T-cell (primary cell): ENCODE measurements around the gene WIPI1. TPM values are rescaled to one million over a fixed set of nuclear protein-coding genes. Genes with fewer than 3 reads are reported as not detected.

Source experiments
- ATAC-seq, 4 experiments: fragments of 200-7000 bp in 3 of 4; fragments of 150-1000 bp in 1 of 4; cut with Tn5 transposase; replicated peaks in 1 of 4; 1 replicate in 3 of 4; 2 replicates in 1 of 4; pipeline ENCODE4 v1.10.0; 2021; ENCODE audit warnings: moderate library complexity in 3 of 4, mild to moderate bottlenecking in 2 of 4, moderate number of reproducible peaks in 1 of 4
- CTCF ChIA-PET, 2 donors: fragments of 300-600 bp; sonication (Branson Sonifier 250); formaldehyde crosslinking; loops; one replicate each; lab custom pipeline; 2022; ENCODE audit warnings: antibody characterized with exemption in 2 of 2; lab: Charles Lee
- POLR2A ChIA-PET, 2 donors: fragments of 300-600 bp; sonication (Branson Sonifier 250); formaldehyde crosslinking; loops; one replicate each; lab custom pipeline; 2022; ENCODE audit warnings: antibody characterized with exemption in 2 of 2; lab: Charles Lee
- DNase-seq, 35 experiments: peaks; one replicate each; pipeline versions ENCODE4 v3.0.0 to v3.0.0-alpha.2; 2013 to 2023
- H3K27ac ChIP-seq: one replicate; pipeline ENCODE4 v1.5.1; 2013; ENCODE audit warnings: low read length
- H3K27me3 ChIP-seq, 2 experiments: replicated peaks in 1 of 2; 1 replicate in 1 of 2; 2 replicates in 1 of 2; pipeline versions ENCODE4 v1.6.1 to v1.7.0; 2013; ENCODE audit warnings: low read length in 1 of 2, mixed read lengths in 1 of 2; ENCODE audit not compliant: control insufficient read depth in 2 of 2, insufficient read depth in 2 of 2; ENCODE audit errors: extremely low read depth in 1 of 2
- H3K36me3 ChIP-seq, 2 donors: 1 replicate in 1 of 2; 2 replicates in 1 of 2; pipeline versions ENCODE4 v1.6.1 to v1.7.0; 2013; ENCODE audit warnings: low read length in 1 of 2; ENCODE audit not compliant: control insufficient read depth in 2 of 2, insufficient read depth in 1 of 2; ENCODE audit errors: extremely low read depth in 1 of 2
- H3K4me1 ChIP-seq, 2 experiments: 1 replicate in 1 of 2; 2 replicates in 1 of 2; pipeline versions ENCODE4 v1.6.1 to v1.7.0; 2013; ENCODE audit warnings: low read length in 2 of 2, mixed read lengths in 1 of 2; ENCODE audit not compliant: insufficient read depth in 2 of 2, control insufficient read depth in 1 of 2; ENCODE audit errors: extremely low read depth in 1 of 2
- H3K4me3 ChIP-seq, 2 donors: 1 replicate in 1 of 2; 2 replicates in 1 of 2; pipeline versions ENCODE4 v1.5.1 to v1.7.0; 2013; ENCODE audit warnings: mild to moderate bottlenecking in 2 of 2, low read length in 1 of 2, moderate library complexity in 1 of 2; ENCODE audit not compliant: control insufficient read depth in 1 of 2; ENCODE audit errors: extremely low read depth in 1 of 2
- H3K9me3 ChIP-seq: 2 replicates; pipeline ENCODE4 v1.7.0; 2013
- H3K27ac Mint-ChIP-seq, 2 donors: one replicate each; pipeline ENCODE4 v1.8.0; 2020 to 2021; ENCODE audit warnings: mild to moderate bottlenecking in 2 of 2, mixed read lengths in 2 of 2
- H3K27me3 Mint-ChIP-seq, 2 donors: one replicate each; pipeline ENCODE4 v1.8.0; 2021 to 2022; ENCODE audit warnings: mixed read lengths in 2 of 2
- H3K36me3 Mint-ChIP-seq: one replicate; pipeline ENCODE4 v1.8.0; 2021; ENCODE audit warnings: mixed read lengths
- H3K4me1 Mint-ChIP-seq, 3 donors: one replicate each; pipeline ENCODE4 v1.8.0; 2020 to 2022; ENCODE audit warnings: mixed read lengths in 3 of 3, mild to moderate bottlenecking in 1 of 3
- H3K4me3 Mint-ChIP-seq, 3 donors: one replicate each; pipeline ENCODE4 v1.8.0; 2020 to 2022; ENCODE audit warnings: mild to moderate bottlenecking in 3 of 3, mixed read lengths in 3 of 3, moderate library complexity in 3 of 3
- H3K9me3 Mint-ChIP-seq, 3 donors: one replicate each; pipeline ENCODE4 v1.8.0; 2020 to 2022; ENCODE audit warnings: mixed read lengths in 3 of 3
- WGBS: methylation state at CpG from one replicate; pipeline ENCODE4 v1.1.5; 2013; ENCODE audit warnings: missing lambda C conversion rate; ENCODE audit not compliant: insufficient coverage; 5-methylcytosine and 5-hydroxymethylcytosine counted together
- total RNA-seq, 35 experiments: library from RNA in 6 of 35; stranded (reverse) in 6 of 35; fragments of 120-200 nt in 1 of 35; gene quantifications; one replicate each; pipeline versions ENCODE4 v1.2.1 to v1.2.4 and lab custom pipeline; 2013 to 2026

The WIPI1 gene
- total RNA-seq, 5 donors from 2014 or later (not counting 1 experiment from before 2014, with no cell fraction given) = 5.4 to 11.8 (median 9.7) TPM

- H3K36me3 ChIP-seq = no peaks in the 10 kb centered on the region
- Mint-ChIP-seq H3K9me3 (peaks cover 0 to 7% (median 0%) of the 10 kb centered on the region in 3 donors), H3K36me3 (no peaks in the 10 kb centered on the region), H3K27me3 (peaks cover 5 to 10% of the 10 kb centered on the region in 2 donors), H3K27ac (no peak overlapping the region), H3K4me3 (no peak overlapping the region), H3K4me1 (peaks cover 6 to 13% (median 8%) of the 10 kb centered on the region in 3 donors)
- ChIA-PET POLR2A (no interaction called here), CTCF (interaction anchor here in 1 of 2 donors (0.7 kb wide), 1 partner anchor 49 kb away, joined by 4 read pairs; no protein-coding TSS in a partner anchor)
- peaks cover 0 to 7% of the 10 kb centered on the region in 2 experiments for H3K27me3 ChIP-seq
- ATAC-seq = no peak
- H3K4me3 ChIP-seq = no peak overlapping the region
- H3K9me3 ChIP-seq = no peaks in the 10 kb centered on the region
- H3K27ac ChIP-seq = no peak overlapping the region
- WGBS = no CpG with 5 or more reads among the region's 4 CpGs
- H3K4me1 ChIP-seq = peaks cover 0 to 6% of the 10 kb centered on the region in 2 experiments
- no peak for DNase-seq
These were observed 25.3 kb upstream of the WIPI1 start for GRCh38 chr17:68482576-68483041.

GRCh38 chr17:68480885-68481284 is 23.6 kb upstream of the WIPI1 start:
- WGBS = no CpG with 5 or more reads among the region's 4 CpGs
- POLR2A ChIA-PET = interaction anchor here in 1 of 2 donors (0.6 kb wide), 1 partner anchor 16 kb away, joined by 3 read pairs; no protein-coding TSS in a partner anchor
- H3K27me3 ChIP-seq = peaks cover 0 to 7% of the 10 kb centered on the region in 2 experiments

GRCh38 chr17:68470961-68471360 is 13.7 kb upstream of the WIPI1 start:
- H3K4me1 ChIP-seq = no peaks in the 10 kb centered on the region
- Mint-ChIP-seq H3K27me3 (peaks cover 11 to 13% of the 10 kb centered on the region in 2 donors), H3K4me1 (peaks cover 0 to 3% (median 1%) of the 10 kb centered on the region in 3 donors), H3K4me3 (no peak overlapping the region), H3K36me3 (no peaks in the 10 kb centered on the region), H3K9me3 (no peaks in the 10 kb centered on the region), H3K27ac (no peak overlapping the region)
- H3K9me3 ChIP-seq = no peaks in the 10 kb centered on the region
- DNase-seq (no peak), ATAC-seq (no peak)
- H3K27ac ChIP-seq = no peak overlapping the region
- no CpG with 5 or more reads among the region's 1 CpG for WGBS
- CTCF ChIA-PET = interaction anchor here in 1 of 2 donors (1.3 kb wide), 1 partner anchor 291 kb away, joined by 4 read pairs; no protein-coding TSS in a partner anchor
- H3K36me3 ChIP-seq = no peaks in the 10 kb centered on the region
- peaks cover 0 to 11% of the 10 kb centered on the region in 2 experiments for H3K27me3 ChIP-seq
- no peak overlapping the region for H3K4me3 ChIP-seq
- POLR2A ChIA-PET = no interaction called here

More at GRCh38 chr17:68480885-68481284, 23.6 kb upstream of the WIPI1 start:
- H3K4me1 ChIP-seq = no peaks in the 10 kb centered on the region
- H3K36me3 ChIP-seq = no peaks in the 10 kb centered on the region
- CTCF ChIA-PET = interaction anchor here in 1 of 2 donors (0.6 kb wide), 2 partner anchors 359 to 471 kb away, joined by 4 to 5 read pairs; no protein-coding TSS in a partner anchor
- H3K27ac Mint-ChIP-seq = no peak overlapping the region
- no peak for ATAC-seq
- H3K9me3 ChIP-seq = no peaks in the 10 kb centered on the region
- peaks cover 3 to 5% of the 10 kb centered on the region in 2 donors for H3K27me3 Mint-ChIP-seq
- H3K4me3 Mint-ChIP-seq = no peak overlapping the region
- H3K9me3 Mint-ChIP-seq = peaks cover 0 to 7% (median 0%) of the 10 kb centered on the region in 3 donors
- DNase-seq = no peak
- H3K36me3 Mint-ChIP-seq = no peaks in the 10 kb centered on the region
- H3K4me1 Mint-ChIP-seq = peaks cover 0 to under 1% (median 0%) of the 10 kb centered on the region in 3 donors
- no peak overlapping the region for H3K4me3 ChIP-seq
- H3K27ac ChIP-seq = no peak overlapping the region

- H3K4me1 ChIP-seq = no peaks in the 10 kb centered on the region
- ChIA-PET POLR2A (interaction anchor here in 1 of 2 donors (0.6 kb wide), 1 partner anchor 291 kb away, joined by 6 read pairs; no protein-coding TSS in a partner anchor), CTCF (interaction anchor here (0.5 to 2.1 kb wide), 6 partner anchors 8 to 413 kb away, joined by 3 to 10 read pairs (median 4); partner anchors contain the start of gene WIPI1 (in 1 of the 2))
- H3K27me3 ChIP-seq = peaks cover 0 to 5% of the 10 kb centered on the region in 2 experiments
- peaks cover 0 to 5% (median 1%) of the 10 kb centered on the region in 3 donors for H3K4me1 Mint-ChIP-seq
- DNase-seq (no peak), ATAC-seq (no peak)
- H3K27ac ChIP-seq = no peak overlapping the region
- no peak overlapping the region for H3K27ac Mint-ChIP-seq
- no peaks in the 10 kb centered on the region for H3K9me3 ChIP-seq
- no peak overlapping the region for H3K4me3 Mint-ChIP-seq
- H3K36me3 Mint-ChIP-seq = no peaks in the 10 kb centered on the region
- no peaks in the 10 kb centered on the region for H3K36me3 ChIP-seq
- H3K27me3 Mint-ChIP-seq = peaks cover 8 to 13% of the 10 kb centered on the region in 2 donors
- H3K9me3 Mint-ChIP-seq = no peaks in the 10 kb centered on the region
- no peak overlapping the region for H3K4me3 ChIP-seq
- WGBS = no CpG with 5 or more reads among the region's 1 CpG
These were observed 11.5 kb upstream of the WIPI1 start for GRCh38 chr17:68468788-68469187.

- Histone ChIP-seq H3K9me3 (no peaks in the 10 kb centered on the region), H3K27me3 (peaks cover 0 to 5% of the 10 kb centered on the region in 2 experiments), H3K27ac (no peak overlapping the region), H3K4me3 (no peak overlapping the region), H3K4me1 (no peaks in the 10 kb centered on the region), H3K36me3 (no peaks in the 10 kb centered on the region)
- Mint-ChIP-seq H3K9me3 (no peaks in the 10 kb centered on the region), H3K4me3 (no peak overlapping the region), H3K36me3 (no peaks in the 10 kb centered on the region), H3K27ac (no peak overlapping the region), H3K4me1 (peaks cover 0 to 6% (median 1%) of the 10 kb centered on the region in 3 donors), H3K27me3 (peaks cover 5 to 13% of the 10 kb centered on the region in 2 donors)
- ChIA-PET POLR2A (interaction anchor here in 1 of 2 donors (0.6 kb wide), 1 partner anchor 291 kb away, joined by 6 read pairs; no protein-coding TSS in a partner anchor), CTCF (interaction anchor here (0.5 to 3.2 kb wide), 5 partner anchors 10 to 410 kb away, joined by 3 to 10 read pairs (median 4); partner anchors contain the start of gene WIPI1 (in 1 of the 2))
- ATAC-seq (no peak), DNase-seq (no peak)
- 0% methylated on average over 1 of the region's 5 CpGs for WGBS
These were observed 11.0 kb upstream of the WIPI1 start for GRCh38 chr17:68468334-68468733.

- Mint-ChIP-seq H3K27ac (no peak overlapping the region), H3K4me1 (peaks cover 39 to 51% (median 42%) of the 10 kb centered on the region in 3 donors), H3K9me3 (no peaks in the 10 kb centered on the region), H3K27me3 (peaks cover 0 to 5% of the 10 kb centered on the region in 2 donors), H3K4me3 (no peak overlapping the region), H3K36me3 (no peaks in the 10 kb centered on the region)
- ChIA-PET POLR2A (interaction anchor here (0.6 to 0.9 kb wide), 2 partner anchors 16 to 282 kb away, joined by 3 read pairs; no protein-coding TSS in a partner anchor), CTCF (interaction anchor here in 1 of 2 donors (0.5 to 1.1 kb wide), 7 partner anchors 23 to 403 kb away, joined by 3 to 6 read pairs (median 3); no protein-coding TSS in a partner anchor)
- Histone ChIP-seq H3K9me3 (no peaks in the 10 kb centered on the region), H3K27me3 (no peaks in the 10 kb centered on the region), H3K4me1 (peaks cover 28 to 32% of the 10 kb centered on the region in 2 experiments), H3K4me3 (no peak overlapping the region), H3K27ac (no peak overlapping the region), H3K36me3 (no peaks in the 10 kb centered on the region)
- WGBS = 96% methylated on average over 2 of the region's 6 CpGs
- DNase-seq (no peak), ATAC-seq (no peak)
These were observed 6.1 kb upstream of the WIPI1 start for GRCh38 chr17:68463211-68464019.
